HL-60 (cell line): ENCODE results near the gene APOH.

Experiments
- DNase-seq, 2 experiments: peaks; one replicate each; pipeline ENCODE4 v3.0.0-alpha.2; 2010 to 2020; ENCODE audit warnings: low read depth in 1 of 2, low spot score in 1 of 2
- H3K27ac ChIP-seq: fragments of 250-450 bp; sonication (Bioruptor Pico); replicated peaks from 2 replicates; pipeline ENCODE4 v1.5.1; 2020; ENCODE audit warnings: mild to moderate bottlenecking, moderate library complexity
- H3K27me3 ChIP-seq: fragments of 250-450 bp; sonication (Bioruptor Pico); 2 replicates; pipeline ENCODE4 v1.5.1; 2021; ENCODE audit warnings: mild to moderate bottlenecking, moderate library complexity; ENCODE audit not compliant: insufficient read depth, poor library complexity, severe bottlenecking
- H3K4me3 ChIP-seq: replicated peaks from 2 replicates; pipeline ENCODE4 v1.5.1; 2011; ENCODE audit warnings: mild to moderate bottlenecking, control low read depth, low read length; ENCODE audit not compliant: insufficient read depth
- GABPA ChIP-seq: IDR thresholded peaks from 2 replicates; pipeline ENCODE4 v1.6.1; 2012; ENCODE audit warnings: low read depth
- POLR2AphosphoS5 ChIP-seq: IDR thresholded peaks from 2 replicates; pipeline ENCODE4 v1.6.1; 2012; ENCODE audit warnings: low read depth
- REST ChIP-seq: IDR thresholded peaks from 2 replicates; pipeline ENCODE4 v1.6.1; 2012; ENCODE audit warnings: low read depth; ENCODE audit not compliant: insufficient replicate concordance
- SPI1 ChIP-seq: IDR thresholded peaks from 2 replicates; pipeline ENCODE4 v1.6.1; 2012; ENCODE audit warnings: low read depth, mild to moderate bottlenecking, borderline replicate concordance
- long read RNA-seq: library from polyadenylated mRNA; unstranded; transcript quantifications from one replicate; pipeline ENCODE4 v2.0.0, GENCODE V29; 2020
- TF ChIP-seq, protein P1 (sequence below): IDR thresholded peaks from one replicate; pipeline ENCODE4 v1.5.1; 2011; ENCODE audit warnings: low read length, control low read depth, inconsistent platforms; ENCODE audit not compliant: insufficient read depth

Gene APOH, protein sequence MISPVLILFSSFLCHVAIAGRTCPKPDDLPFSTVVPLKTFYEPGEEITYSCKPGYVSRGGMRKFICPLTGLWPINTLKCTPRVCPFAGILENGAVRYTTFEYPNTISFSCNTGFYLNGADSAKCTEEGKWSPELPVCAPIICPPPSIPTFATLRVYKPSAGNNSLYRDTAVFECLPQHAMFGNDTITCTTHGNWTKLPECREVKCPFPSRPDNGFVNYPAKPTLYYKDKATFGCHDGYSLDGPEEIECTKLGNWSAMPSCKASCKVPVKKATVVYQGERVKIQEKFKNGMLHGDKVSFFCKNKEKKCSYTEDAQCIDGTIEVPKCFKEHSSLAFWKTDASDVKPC
- long read RNA-seq: 0 reads

DNA sequence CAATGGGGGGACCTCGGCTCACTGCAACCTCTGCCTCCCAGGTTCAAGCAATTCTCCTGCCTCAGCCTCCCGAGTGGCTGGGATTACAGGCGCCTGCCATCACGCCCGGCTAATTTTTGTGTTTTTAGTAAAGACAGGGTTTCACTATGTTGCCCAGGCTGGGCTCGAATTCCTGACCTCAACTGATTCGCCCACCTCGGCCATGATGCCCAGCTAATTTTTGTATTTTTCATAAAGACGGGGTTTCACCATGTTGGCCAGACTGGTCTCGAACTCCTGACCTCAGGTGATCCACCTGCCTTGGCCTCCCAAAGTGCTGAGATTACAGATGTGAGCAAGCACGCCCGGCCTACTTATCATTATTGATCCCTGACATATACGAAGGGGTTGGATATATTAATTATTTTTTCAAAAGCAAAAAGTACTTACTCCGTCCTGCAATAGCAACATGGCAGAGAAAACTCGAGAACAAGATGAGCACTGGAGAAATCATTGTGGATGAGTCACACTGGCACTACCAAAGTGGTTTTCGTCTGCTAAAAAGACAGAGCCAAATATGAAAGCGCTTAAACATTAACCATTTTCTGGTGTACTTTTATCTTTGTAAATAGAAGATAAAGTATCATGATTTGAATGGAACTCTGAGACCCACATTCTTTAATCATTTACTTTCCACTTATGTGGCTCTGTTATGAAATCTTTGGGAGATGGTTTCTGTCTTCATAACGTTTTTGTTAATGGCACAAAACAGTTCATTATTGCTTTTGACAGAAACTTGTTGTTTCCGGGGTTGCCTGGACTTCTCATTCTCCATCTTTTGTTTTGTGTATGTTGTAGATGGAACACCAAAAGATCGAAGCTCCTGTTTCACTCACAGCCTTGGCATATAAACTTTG lies at the start of gene APOH:
Gene APOH (minus strand): TSS at position 529 of the 896 bp plus-strand sequence. CDS start 36 bp downstream, at position 493.
- Histone ChIP-seq H3K27ac (no peak within 1 kb of the TSS), H3K4me3 (no peak within 1 kb of the TSS), H3K27me3 (no peaks in the 10 kb centered on the region)
- DNase-seq: no peak
- TF ChIP-seq POLR2AphosphoS5 (no peak), SPI1 (no peak), GABPA (no peak), REST (no peak)
- TF ChIP-seq, protein P1, sequence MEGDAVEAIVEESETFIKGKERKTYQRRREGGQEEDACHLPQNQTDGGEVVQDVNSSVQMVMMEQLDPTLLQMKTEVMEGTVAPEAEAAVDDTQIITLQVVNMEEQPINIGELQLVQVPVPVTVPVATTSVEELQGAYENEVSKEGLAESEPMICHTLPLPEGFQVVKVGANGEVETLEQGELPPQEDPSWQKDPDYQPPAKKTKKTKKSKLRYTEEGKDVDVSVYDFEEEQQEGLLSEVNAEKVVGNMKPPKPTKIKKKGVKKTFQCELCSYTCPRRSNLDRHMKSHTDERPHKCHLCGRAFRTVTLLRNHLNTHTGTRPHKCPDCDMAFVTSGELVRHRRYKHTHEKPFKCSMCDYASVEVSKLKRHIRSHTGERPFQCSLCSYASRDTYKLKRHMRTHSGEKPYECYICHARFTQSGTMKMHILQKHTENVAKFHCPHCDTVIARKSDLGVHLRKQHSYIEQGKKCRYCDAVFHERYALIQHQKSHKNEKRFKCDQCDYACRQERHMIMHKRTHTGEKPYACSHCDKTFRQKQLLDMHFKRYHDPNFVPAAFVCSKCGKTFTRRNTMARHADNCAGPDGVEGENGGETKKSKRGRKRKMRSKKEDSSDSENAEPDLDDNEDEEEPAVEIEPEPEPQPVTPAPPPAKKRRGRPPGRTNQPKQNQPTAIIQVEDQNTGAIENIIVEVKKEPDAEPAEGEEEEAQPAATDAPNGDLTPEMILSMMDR: no peak

- no peak for DNase-seq
- H3K27me3 ChIP-seq: no peaks in the 10 kb centered on the region
- no peak overlapping the region for H3K4me3 ChIP-seq
- TF ChIP-seq, protein P1: no peak
- no peak for TF ChIP-seq GABPA
- no peak for TF ChIP-seq REST
- no peak for TF ChIP-seq POLR2AphosphoS5
- no peak for TF ChIP-seq SPI1
- no peak overlapping the region for H3K27ac ChIP-seq
These were observed 48.0 kb upstream of the APOH start for GRCh38 chr17:66277191-66277590.

DNA sequence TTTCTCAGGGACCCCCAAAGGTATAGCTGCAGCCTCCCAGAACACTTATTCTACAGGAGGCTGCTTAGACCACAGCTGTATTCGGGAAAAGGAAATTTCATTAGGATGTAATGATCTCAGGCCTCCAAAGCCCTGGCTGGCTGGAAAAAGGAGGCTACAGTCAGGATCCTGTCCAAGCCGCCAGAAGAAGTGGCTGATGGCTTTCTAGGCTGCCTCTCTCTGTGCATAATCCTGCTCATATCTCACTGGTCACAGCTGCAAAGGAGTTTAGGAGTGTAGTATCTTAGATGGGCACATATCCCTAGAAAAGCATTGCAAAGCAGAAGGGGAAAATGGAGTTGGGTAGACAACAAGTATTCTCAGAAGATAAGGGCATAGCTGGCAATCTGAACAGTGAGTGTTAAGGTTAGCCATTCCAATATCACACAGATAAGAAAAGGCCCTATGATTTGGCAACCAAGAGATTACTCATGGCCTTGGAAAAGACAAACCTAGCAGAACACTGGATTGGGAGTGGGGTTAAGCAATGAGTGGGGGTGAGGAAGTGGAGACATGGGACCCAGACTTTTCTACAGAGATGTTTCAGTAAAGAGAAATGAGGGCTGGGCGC lies 47.2 kb upstream of the APOH start:
- no peak overlapping the region for H3K4me3 ChIP-seq
- no peaks in the 10 kb centered on the region for H3K27me3 ChIP-seq
- no peak overlapping the region for H3K27ac ChIP-seq
- TF ChIP-seq SPI1 (no peak), POLR2AphosphoS5 (no peak), REST (no peak)
- TF ChIP-seq, protein P1: no peak
- DNase-seq: no peak
